SKM-1 treated with dmso at 0.1 percent for 144 hours (cell line): Measurements from ENCODE around the gene CDH18.

ENCODE experiments used
- DNase-seq: peaks from one replicate; lab custom pipeline; 2025; ENCODE audit not compliant: unreplicated experiment; lab: John Stamatoyannopoulos, UW

CDH18 gene

DNA sequence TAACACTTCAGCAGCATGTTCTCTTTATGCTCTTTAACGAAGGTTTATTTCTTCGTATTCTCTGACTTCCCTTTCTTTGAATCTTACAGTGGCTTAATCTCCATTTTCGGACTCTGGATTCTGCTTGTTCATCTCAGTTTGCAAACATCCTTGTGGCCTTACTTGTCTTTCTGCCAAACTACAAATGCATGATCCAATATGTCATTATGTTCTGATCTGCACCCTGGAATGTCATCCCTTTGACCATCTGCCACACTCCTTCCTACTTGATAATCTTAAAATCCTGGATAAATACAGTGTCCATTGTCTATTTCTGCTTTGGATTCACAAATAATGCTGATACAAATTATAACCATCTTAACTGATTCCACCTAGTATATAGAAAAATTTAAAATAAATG lies 499.2 kb downstream of the CDH18 start:
- DNase-seq, result no peak

DNA sequence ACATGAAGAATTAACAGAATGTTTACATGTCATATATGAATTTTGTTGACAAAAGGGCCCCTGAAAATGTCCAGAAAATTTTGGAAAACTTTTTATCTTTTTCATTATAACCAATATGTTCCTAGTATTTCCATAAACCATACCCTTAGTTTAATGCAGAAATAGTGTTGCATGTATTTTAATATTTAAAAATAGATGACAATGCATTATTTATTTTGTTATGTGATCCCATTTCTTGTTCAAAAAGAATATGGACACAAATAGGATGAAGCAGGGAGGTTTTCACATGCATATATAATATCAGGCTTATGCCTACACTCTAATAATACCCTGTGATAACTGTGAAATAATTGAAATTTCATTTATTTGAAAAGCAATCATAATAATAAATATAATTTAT lies 500.5 kb downstream of the CDH18 start:
- DNase-seq, result no peak

DNA sequence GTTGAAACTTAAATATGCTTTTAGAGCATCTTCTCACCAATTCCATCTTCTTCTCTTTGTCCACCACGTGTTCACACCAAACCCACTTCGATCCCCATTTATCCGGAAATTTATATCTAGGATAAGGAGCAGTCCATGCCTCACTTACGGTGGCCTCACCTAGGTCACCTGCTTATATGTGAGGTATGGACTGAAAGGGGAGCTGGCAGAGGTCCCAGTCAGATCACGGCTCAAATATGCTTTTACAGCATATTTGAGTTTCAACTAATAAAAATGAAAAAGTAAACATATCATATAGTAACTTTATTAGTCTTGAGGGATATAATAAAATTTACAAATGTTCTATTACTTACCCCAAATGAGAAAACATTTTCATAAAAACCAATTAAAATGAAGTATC lies 508.4 kb downstream of the CDH18 start:
- DNase-seq, result no peak

DNA sequence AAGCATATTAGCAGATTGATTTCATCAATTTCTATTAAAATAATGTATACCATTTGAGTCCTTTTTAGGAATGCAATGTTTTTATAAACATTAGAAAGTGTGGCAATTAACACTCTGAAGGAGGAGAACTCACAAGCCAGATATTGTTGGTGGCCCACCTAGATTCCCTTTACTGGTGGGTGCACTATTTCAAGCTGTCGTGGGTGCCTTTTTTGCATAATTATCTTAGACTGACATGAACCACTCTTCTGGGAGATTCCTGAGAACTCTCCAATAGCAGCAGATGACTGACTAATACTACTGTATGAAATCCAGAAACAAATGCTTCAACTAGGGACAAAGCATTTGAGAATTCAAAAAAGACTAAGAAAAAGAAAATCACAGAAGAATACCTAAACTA lies 526.0 kb downstream of the CDH18 start:
- no peak for DNase-seq

DNA sequence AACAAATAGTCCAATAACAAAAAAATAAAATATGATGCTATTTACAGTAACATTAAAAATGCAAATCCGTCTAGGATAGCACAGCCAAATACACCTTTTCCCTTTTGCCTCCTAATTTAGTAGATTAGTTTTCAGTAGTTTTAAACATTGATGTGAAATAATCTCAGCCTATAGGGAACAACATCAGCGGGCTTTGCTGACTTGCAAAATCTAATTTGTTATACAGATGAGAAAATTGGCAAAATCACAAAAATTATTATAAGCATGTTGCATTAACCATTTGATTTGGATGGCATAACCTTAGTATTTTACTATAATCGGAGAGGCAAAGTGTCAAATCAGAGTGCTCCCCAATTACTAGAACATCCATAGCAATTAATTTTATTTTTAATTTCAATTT lies 563.5 kb downstream of the CDH18 start:
- no peak for DNase-seq
